NCI-H1694 (cell line): Measurements from ENCODE around the gene UGP2.
"Not testable (repeated sequence)": the region's sequence is repeated elsewhere in the genome, so short reads cannot be mapped to it uniquely, and the experiment has no call there.

Experiments
- DNase-seq: peaks from one replicate; lab custom pipeline; 2025; lab: John Stamatoyannopoulos, UW

UGP2 gene

GRCh38 chr2:63893163-63893562 lies 51.5 kb downstream of the UGP2 start:
- DNase-seq: no peak

- no peak for DNase-seq
Measured at GRCh38 chr2:63894167-63894566, 52.5 kb downstream of the UGP2 start.

GRCh38 chr2:63898839-63899238 lies 57.1 kb downstream of the UGP2 start:
- DNase-seq: no peak

GRCh38 chr2:63899639-63900038 lies 57.9 kb downstream of the UGP2 start:
- no peak for DNase-seq

GRCh38 chr2:63902149-63902548 lies 60.5 kb downstream of the UGP2 start:
- DNase-seq: no peak

- no peak for DNase-seq
Measured at GRCh38 chr2:63903003-63903402, 61.3 kb downstream of the UGP2 start.

GRCh38 chr2:63914311-63914710 lies 72.6 kb downstream of the UGP2 start:
- no peak for DNase-seq

GRCh38 chr2:63926815-63927214 lies 85.1 kb downstream of the UGP2 start:
- no peak for DNase-seq

GRCh38 chr2:63932104-63932503 lies 90.4 kb downstream of the UGP2 start:
- DNase-seq: not testable (repeated sequence)
